A549 (cell line): ENCODE data around the gene IQCN.

Experiments
- HDAC2 ChIP-seq: fragments of 200-600 bp; sonication (generic); IDR thresholded peaks from 2 replicates; pipeline ENCODE4 v1.6.1; 2016
- JUNB ChIP-seq: fragments of >200 bp; sonication (Bioruptor Twin); formaldehyde crosslinking; IDR thresholded peaks from 2 replicates; pipeline ENCODE4 v1.6.1; 2016
- RAD21 ChIP-seq, 2 experiments: fragments of >200 bp in 1 of 2; sonication (Bioruptor Twin) in 1 of 2; formaldehyde crosslinking in 1 of 2; IDR thresholded peaks in 1 of 2; conservative IDR thresholded peaks in 1 of 2; 2 replicates in 1 of 2; 3 replicates in 1 of 2; pipeline ENCODE4 v1.6.1; 2012 to 2018; ENCODE audit warnings: inconsistent platforms in 1 of 2
- TF ChIP-seq, protein P1 (sequence below): fragments of >200 bp; sonication (Bioruptor Twin); formaldehyde crosslinking; IDR thresholded peaks from 3 replicates; pipeline ENCODE4 v1.5.1; 2016
- TF ChIP-seq, protein P2 (sequence below): IDR thresholded peaks from 2 replicates; pipeline ENCODE4 v1.6.1; 2012; ENCODE audit warnings: low read depth, borderline replicate concordance
- TF ChIP-seq, protein P3 (sequence below): fragments of 200-600 bp; sonication (generic); IDR thresholded peaks from 2 replicates; pipeline ENCODE4 v1.6.1; 2016; ENCODE audit warnings: antibody characterized with exemption, mild to moderate bottlenecking, moderate library complexity
- TF ChIP-seq, protein P4 (sequence below): IDR thresholded peaks from 2 replicates; pipeline ENCODE4 v1.6.1; 2012

DNA sequence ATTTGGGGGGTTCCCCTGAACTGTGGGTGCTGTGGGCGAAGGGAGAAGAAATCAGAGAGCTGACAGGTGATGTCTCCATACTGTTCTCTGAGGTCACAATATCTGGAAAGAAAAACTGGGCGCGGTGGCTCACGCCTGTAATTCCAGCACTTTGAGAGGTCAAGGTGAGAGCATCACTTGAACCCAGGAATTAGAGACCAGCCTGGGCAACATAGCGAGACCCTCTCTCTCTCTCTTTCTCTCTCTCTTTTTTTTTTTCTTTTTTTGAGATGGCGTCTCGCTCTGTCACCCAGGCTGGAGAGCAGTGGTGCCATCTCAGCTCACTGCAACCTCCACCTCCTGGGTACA is 21.9 kb downstream of the IQCN start:
- TF ChIP-seq JUNB (no peak), HDAC2 (no peak), RAD21 (conservative IDR thresholded peaks at IDR 0.05 in 1 of 2, IDR thresholded peaks at IDR 0.05 in 1 of 2) (no peak)
- TF ChIP-seq, protein P1, sequence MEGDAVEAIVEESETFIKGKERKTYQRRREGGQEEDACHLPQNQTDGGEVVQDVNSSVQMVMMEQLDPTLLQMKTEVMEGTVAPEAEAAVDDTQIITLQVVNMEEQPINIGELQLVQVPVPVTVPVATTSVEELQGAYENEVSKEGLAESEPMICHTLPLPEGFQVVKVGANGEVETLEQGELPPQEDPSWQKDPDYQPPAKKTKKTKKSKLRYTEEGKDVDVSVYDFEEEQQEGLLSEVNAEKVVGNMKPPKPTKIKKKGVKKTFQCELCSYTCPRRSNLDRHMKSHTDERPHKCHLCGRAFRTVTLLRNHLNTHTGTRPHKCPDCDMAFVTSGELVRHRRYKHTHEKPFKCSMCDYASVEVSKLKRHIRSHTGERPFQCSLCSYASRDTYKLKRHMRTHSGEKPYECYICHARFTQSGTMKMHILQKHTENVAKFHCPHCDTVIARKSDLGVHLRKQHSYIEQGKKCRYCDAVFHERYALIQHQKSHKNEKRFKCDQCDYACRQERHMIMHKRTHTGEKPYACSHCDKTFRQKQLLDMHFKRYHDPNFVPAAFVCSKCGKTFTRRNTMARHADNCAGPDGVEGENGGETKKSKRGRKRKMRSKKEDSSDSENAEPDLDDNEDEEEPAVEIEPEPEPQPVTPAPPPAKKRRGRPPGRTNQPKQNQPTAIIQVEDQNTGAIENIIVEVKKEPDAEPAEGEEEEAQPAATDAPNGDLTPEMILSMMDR: no peak
- TF ChIP-seq, protein P2, sequence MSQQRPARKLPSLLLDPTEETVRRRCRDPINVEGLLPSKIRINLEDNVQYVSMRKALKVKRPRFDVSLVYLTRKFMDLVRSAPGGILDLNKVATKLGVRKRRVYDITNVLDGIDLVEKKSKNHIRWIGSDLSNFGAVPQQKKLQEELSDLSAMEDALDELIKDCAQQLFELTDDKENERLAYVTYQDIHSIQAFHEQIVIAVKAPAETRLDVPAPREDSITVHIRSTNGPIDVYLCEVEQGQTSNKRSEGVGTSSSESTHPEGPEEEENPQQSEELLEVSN: no peak
- TF ChIP-seq, protein P3, sequence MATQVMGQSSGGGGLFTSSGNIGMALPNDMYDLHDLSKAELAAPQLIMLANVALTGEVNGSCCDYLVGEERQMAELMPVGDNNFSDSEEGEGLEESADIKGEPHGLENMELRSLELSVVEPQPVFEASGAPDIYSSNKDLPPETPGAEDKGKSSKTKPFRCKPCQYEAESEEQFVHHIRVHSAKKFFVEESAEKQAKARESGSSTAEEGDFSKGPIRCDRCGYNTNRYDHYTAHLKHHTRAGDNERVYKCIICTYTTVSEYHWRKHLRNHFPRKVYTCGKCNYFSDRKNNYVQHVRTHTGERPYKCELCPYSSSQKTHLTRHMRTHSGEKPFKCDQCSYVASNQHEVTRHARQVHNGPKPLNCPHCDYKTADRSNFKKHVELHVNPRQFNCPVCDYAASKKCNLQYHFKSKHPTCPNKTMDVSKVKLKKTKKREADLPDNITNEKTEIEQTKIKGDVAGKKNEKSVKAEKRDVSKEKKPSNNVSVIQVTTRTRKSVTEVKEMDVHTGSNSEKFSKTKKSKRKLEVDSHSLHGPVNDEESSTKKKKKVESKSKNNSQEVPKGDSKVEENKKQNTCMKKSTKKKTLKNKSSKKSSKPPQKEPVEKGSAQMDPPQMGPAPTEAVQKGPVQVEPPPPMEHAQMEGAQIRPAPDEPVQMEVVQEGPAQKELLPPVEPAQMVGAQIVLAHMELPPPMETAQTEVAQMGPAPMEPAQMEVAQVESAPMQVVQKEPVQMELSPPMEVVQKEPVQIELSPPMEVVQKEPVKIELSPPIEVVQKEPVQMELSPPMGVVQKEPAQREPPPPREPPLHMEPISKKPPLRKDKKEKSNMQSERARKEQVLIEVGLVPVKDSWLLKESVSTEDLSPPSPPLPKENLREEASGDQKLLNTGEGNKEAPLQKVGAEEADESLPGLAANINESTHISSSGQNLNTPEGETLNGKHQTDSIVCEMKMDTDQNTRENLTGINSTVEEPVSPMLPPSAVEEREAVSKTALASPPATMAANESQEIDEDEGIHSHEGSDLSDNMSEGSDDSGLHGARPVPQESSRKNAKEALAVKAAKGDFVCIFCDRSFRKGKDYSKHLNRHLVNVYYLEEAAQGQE: no peak
- TF ChIP-seq, protein P4, sequence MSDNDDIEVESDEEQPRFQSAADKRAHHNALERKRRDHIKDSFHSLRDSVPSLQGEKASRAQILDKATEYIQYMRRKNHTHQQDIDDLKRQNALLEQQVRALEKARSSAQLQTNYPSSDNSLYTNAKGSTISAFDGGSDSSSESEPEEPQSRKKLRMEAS: no peak
